Ishikawa (cell line): ENCODE measurements around the gene APPL2.

Source experiments
- CEBPB ChIP-seq: IDR thresholded peaks from 2 replicates; pipeline ENCODE4 v1.6.1; 2012
- CREB1 ChIP-seq: IDR thresholded peaks from 2 replicates; pipeline ENCODE4 v1.6.1; 2012; ENCODE audit warnings: low read depth
- EGR1 ChIP-seq: IDR thresholded peaks from 2 replicates; pipeline ENCODE4 v1.6.1; 2012
- EP300 ChIP-seq: IDR thresholded peaks from 2 replicates; pipeline ENCODE4 v1.6.1; 2012; ENCODE audit warnings: borderline replicate concordance
- FOXM1 ChIP-seq: IDR thresholded peaks from 2 replicates; pipeline ENCODE4 v1.6.1; 2012; ENCODE audit warnings: low read depth, borderline replicate concordance
- MAX ChIP-seq: IDR thresholded peaks from 2 replicates; pipeline ENCODE4 v1.6.1; 2012
- NFIC ChIP-seq: IDR thresholded peaks from 2 replicates; pipeline ENCODE4 v1.6.1; 2012
- RAD21 ChIP-seq: IDR thresholded peaks from 2 replicates; pipeline ENCODE4 v1.6.1; 2012; ENCODE audit warnings: low read depth
- REST ChIP-seq: IDR thresholded peaks from 2 replicates; pipeline ENCODE4 v1.6.1; 2012; ENCODE audit warnings: low read depth, mild to moderate bottlenecking
- TAF1 ChIP-seq: IDR thresholded peaks from 2 replicates; pipeline ENCODE4 v1.6.1; 2012; ENCODE audit warnings: low read depth, mild to moderate bottlenecking
- TCF12 ChIP-seq: IDR thresholded peaks from 2 replicates; pipeline ENCODE4 v1.6.1; 2012; ENCODE audit warnings: low read depth
- TEAD4 ChIP-seq: IDR thresholded peaks from 2 replicates; pipeline ENCODE4 v1.6.1; 2012
- USF1 ChIP-seq: IDR thresholded peaks from 2 replicates; pipeline ENCODE4 v1.6.1; 2012
- YY1 ChIP-seq: IDR thresholded peaks from 2 replicates; pipeline ENCODE4 v1.6.1; 2012; ENCODE audit warnings: low read depth
- ZBTB7A ChIP-seq: IDR thresholded peaks from 2 replicates; pipeline ENCODE4 v1.6.1; 2012; ENCODE audit warnings: low read depth

APPL2 gene

GRCh38 chr12:105168006-105168405, 68.0 kb downstream of the APPL2 start:
- TF ChIP-seq YY1: no peak
- no peak for TF ChIP-seq TAF1
- no peak for TF ChIP-seq CREB1
- no peak for TF ChIP-seq CEBPB
- no peak for TF ChIP-seq ZBTB7A
- no peak for TF ChIP-seq FOXM1
- no peak for TF ChIP-seq USF1
- TF ChIP-seq REST: no peak
- no peak for TF ChIP-seq TEAD4
- TF ChIP-seq EP300: no peak
- TF ChIP-seq TCF12: no peak
- no peak for TF ChIP-seq MAX
- TF ChIP-seq NFIC: no peak
- no peak for TF ChIP-seq EGR1

- TF ChIP-seq CREB1: no peak
- TF ChIP-seq RAD21: no peak
- TF ChIP-seq TEAD4: no peak
- no peak for TF ChIP-seq REST
- no peak for TF ChIP-seq TAF1
Observed at GRCh38 chr12:105167346-105167745, 68.6 kb downstream of the APPL2 start.

GRCh38 chr12:105166736-105167135, 69.2 kb downstream of the APPL2 start:
- TF ChIP-seq TCF12 (no peak), TEAD4 (no peak), FOXM1 (no peak), TAF1 (no peak), RAD21 (no peak), USF1 (no peak), CEBPB (no peak), YY1 (no peak), MAX (no peak), ZBTB7A (no peak), EP300 (no peak)

- TF ChIP-seq TCF12 (no peak), CEBPB (no peak), YY1 (no peak), NFIC (no peak), FOXM1 (no peak), REST (no peak), USF1 (no peak), EGR1 (no peak), EP300 (no peak), MAX (no peak), TEAD4 (no peak), CREB1 (no peak), RAD21 (no peak), ZBTB7A (no peak), TAF1 (no peak)
Observed at GRCh38 chr12:105164068-105164467, 71.9 kb downstream of the APPL2 start.
